ENCODE results near the gene SLC38A8.

- TF ChIP-seq ZBTB7A (IDR thresholded peaks at IDR 0.05; ENCODE audit: low read depth) (no peak), RAD21 (IDR thresholded peaks at IDR 0.05; ENCODE audit: low read depth) (no peak), EP300 (IDR thresholded peaks at IDR 0.05; ENCODE audit: borderline replicate concordance) (no peak), TAF1 (IDR thresholded peaks at IDR 0.05; ENCODE audit: low read depth) (no peak)
- TF ChIP-seq, protein P1, sequence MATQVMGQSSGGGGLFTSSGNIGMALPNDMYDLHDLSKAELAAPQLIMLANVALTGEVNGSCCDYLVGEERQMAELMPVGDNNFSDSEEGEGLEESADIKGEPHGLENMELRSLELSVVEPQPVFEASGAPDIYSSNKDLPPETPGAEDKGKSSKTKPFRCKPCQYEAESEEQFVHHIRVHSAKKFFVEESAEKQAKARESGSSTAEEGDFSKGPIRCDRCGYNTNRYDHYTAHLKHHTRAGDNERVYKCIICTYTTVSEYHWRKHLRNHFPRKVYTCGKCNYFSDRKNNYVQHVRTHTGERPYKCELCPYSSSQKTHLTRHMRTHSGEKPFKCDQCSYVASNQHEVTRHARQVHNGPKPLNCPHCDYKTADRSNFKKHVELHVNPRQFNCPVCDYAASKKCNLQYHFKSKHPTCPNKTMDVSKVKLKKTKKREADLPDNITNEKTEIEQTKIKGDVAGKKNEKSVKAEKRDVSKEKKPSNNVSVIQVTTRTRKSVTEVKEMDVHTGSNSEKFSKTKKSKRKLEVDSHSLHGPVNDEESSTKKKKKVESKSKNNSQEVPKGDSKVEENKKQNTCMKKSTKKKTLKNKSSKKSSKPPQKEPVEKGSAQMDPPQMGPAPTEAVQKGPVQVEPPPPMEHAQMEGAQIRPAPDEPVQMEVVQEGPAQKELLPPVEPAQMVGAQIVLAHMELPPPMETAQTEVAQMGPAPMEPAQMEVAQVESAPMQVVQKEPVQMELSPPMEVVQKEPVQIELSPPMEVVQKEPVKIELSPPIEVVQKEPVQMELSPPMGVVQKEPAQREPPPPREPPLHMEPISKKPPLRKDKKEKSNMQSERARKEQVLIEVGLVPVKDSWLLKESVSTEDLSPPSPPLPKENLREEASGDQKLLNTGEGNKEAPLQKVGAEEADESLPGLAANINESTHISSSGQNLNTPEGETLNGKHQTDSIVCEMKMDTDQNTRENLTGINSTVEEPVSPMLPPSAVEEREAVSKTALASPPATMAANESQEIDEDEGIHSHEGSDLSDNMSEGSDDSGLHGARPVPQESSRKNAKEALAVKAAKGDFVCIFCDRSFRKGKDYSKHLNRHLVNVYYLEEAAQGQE (IDR thresholded peaks at IDR 0.05; ENCODE audit: low read depth) = no peak
Observed at GRCh38 chr16:83967091-83967490, 75.5 kb downstream of the SLC38A8 start.
